ENCODE data around the gene TMEM187. TPM values are rescaled to one million over a fixed set of nuclear protein-coding genes. Genes with fewer than 3 reads are reported as not detected.

TMEM187 gene
- polyA plus RNA-seq, 4 donors = 4.4 to 9.1 (median 5.2) TPM

- DNase-seq (ENCODE audit: low read depth in 4 of 4, low spot score in 3 of 4) = no peak
These were observed 18.5 kb upstream of the TMEM187 start for GRCh38 chrX:153953892-153954557.

GRCh38 chrX:153954558-153955227, 17.9 kb upstream of the TMEM187 start:
- no peak for DNase-seq (ENCODE audit: low read depth in 4 of 4, low spot score in 3 of 4)

- no peak for DNase-seq (ENCODE audit: low read depth in 4 of 4, low spot score in 3 of 4)
These were observed 17.3 kb upstream of the TMEM187 start for GRCh38 chrX:153955228-153955732.

GRCh38 chrX:153956044-153956907, 16.3 kb upstream of the TMEM187 start:
- DNase-seq (ENCODE audit: low read depth in 4 of 4, low spot score in 3 of 4) = no peak

- DNase-seq (ENCODE audit: low read depth in 4 of 4, low spot score in 3 of 4) = no peak
These were observed 15.3 kb upstream of the TMEM187 start for GRCh38 chrX:153957224-153957623.

- DNase-seq (ENCODE audit: low read depth in 4 of 4, low spot score in 3 of 4) = no peak
These were observed 13.9 kb upstream of the TMEM187 start for GRCh38 chrX:153958605-153959004.

GRCh38 chrX:153959649-153960048, 12.9 kb upstream of the TMEM187 start:
- DNase-seq (ENCODE audit: low read depth in 4 of 4, low spot score in 3 of 4) = no peak

- no peak for DNase-seq (ENCODE audit: low read depth in 4 of 4, low spot score in 3 of 4)
These were observed 12.5 kb upstream of the TMEM187 start for GRCh38 chrX:153960077-153960476.

- no peak for DNase-seq (ENCODE audit: low read depth in 4 of 4, low spot score in 3 of 4)
These were observed 11.8 kb upstream of the TMEM187 start for GRCh38 chrX:153960786-153961185.

- no peak for DNase-seq (ENCODE audit: low read depth in 4 of 4, low spot score in 3 of 4)
These were observed 11.3 kb upstream of the TMEM187 start for GRCh38 chrX:153961292-153961691.

- no peak for DNase-seq (ENCODE audit: low read depth in 4 of 4, low spot score in 3 of 4)
These were observed 9.0 kb upstream of the TMEM187 start for GRCh38 chrX:153963546-153963945.

- no peak for DNase-seq (ENCODE audit: low read depth in 4 of 4, low spot score in 3 of 4)
These were observed 8.4 kb upstream of the TMEM187 start for GRCh38 chrX:153964105-153964504.

GRCh38 chrX:153965406-153965805, 7.1 kb upstream of the TMEM187 start:
- no peak for DNase-seq (ENCODE audit: low read depth in 4 of 4, low spot score in 3 of 4)

GRCh38 chrX:153966283-153966688, 6.3 kb upstream of the TMEM187 start:
- DNase-seq (ENCODE audit: low read depth in 4 of 4, low spot score in 3 of 4) = no peak

GRCh38 chrX:153966841-153967535, 5.6 kb upstream of the TMEM187 start:
- DNase-seq (ENCODE audit: low read depth in 4 of 4, low spot score in 3 of 4) = no peak

- no peak for DNase-seq (ENCODE audit: low read depth in 4 of 4, low spot score in 3 of 4)
These were observed 4.9 kb upstream of the TMEM187 start for GRCh38 chrX:153967536-153968224.

- DNase-seq (ENCODE audit: low read depth in 4 of 4, low spot score in 3 of 4) = no peak
These were observed 4.3 kb upstream of the TMEM187 start for GRCh38 chrX:153968255-153968654.

- no peak for DNase-seq (ENCODE audit: low read depth in 4 of 4, low spot score in 3 of 4)
These were observed 3.8 kb upstream of the TMEM187 start for GRCh38 chrX:153968754-153969124.

GRCh38 chrX:153969125-153969903, 3.2 kb upstream of the TMEM187 start:
- no peak for DNase-seq (ENCODE audit: low read depth in 4 of 4, low spot score in 3 of 4)

All from left renal pelvis (tissue), 4 donors.